GM18868 (cell line): ENCODE results near the gene NCAM2.

Source experiments
- ATAC-seq: cut with Tn5 transposase; IDR thresholded peaks from one replicate; pipeline ENCODE4 v1.9.1; 2021; ENCODE audit warnings: mild to moderate bottlenecking, moderate library complexity; ENCODE audit not compliant: unreplicated experiment

The NCAM2 gene

GRCh38 chr21:20997636-20998455 is at the start of gene NCAM2:
Gene NCAM2 (plus strand): TSS chr21:20998409.
- ATAC-seq = no peak

GRCh38 chr21:20949884-20950283 is 48.3 kb upstream of the NCAM2 start:
- ATAC-seq = no peak

GRCh38 chr21:20965816-20966215 is 32.4 kb upstream of the NCAM2 start:
- no peak for ATAC-seq

- no peak for ATAC-seq
Observed at GRCh38 chr21:20968391-20968790, 29.8 kb upstream of the NCAM2 start.

- ATAC-seq = no peak
Observed at GRCh38 chr21:20970691-20971090, 27.5 kb upstream of the NCAM2 start.

- ATAC-seq = no peak
Observed at GRCh38 chr21:20971296-20971921, 26.8 kb upstream of the NCAM2 start.

- no peak for ATAC-seq
Observed at GRCh38 chr21:20994790-20995189, 3.4 kb upstream of the NCAM2 start.

- no peak for ATAC-seq
Observed at GRCh38 chr21:20996421-20997310, 1.5 kb upstream of the NCAM2 start.

GRCh38 chr21:20997311-20997635 is 936 bp upstream of the NCAM2 start:
- ATAC-seq = no peak

GRCh38 chr21:20998456-20998789 is 214 bp downstream of the NCAM2 start:
- no peak for ATAC-seq

- ATAC-seq = no peak
Observed at GRCh38 chr21:20998886-20999285, 677 bp downstream of the NCAM2 start.

GRCh38 chr21:20999659-21000058 is 1.4 kb downstream of the NCAM2 start:
- ATAC-seq = no peak

- no peak for ATAC-seq
Observed at GRCh38 chr21:21000591-21001175, 2.5 kb downstream of the NCAM2 start.

GRCh38 chr21:21001591-21002100 is 3.4 kb downstream of the NCAM2 start:
- no peak for ATAC-seq

- no peak for ATAC-seq
Observed at GRCh38 chr21:21002153-21002552, 3.9 kb downstream of the NCAM2 start.

- no peak for ATAC-seq
Observed at GRCh38 chr21:21003701-21004100, 5.5 kb downstream of the NCAM2 start.

GRCh38 chr21:21007606-21008005 is 9.4 kb downstream of the NCAM2 start:
- ATAC-seq = no peak

- ATAC-seq = no peak
Observed at GRCh38 chr21:21010228-21010627, 12.0 kb downstream of the NCAM2 start.

- ATAC-seq = no peak
Observed at GRCh38 chr21:21010698-21011097, 12.5 kb downstream of the NCAM2 start.

- no peak for ATAC-seq
Observed at GRCh38 chr21:21018821-21019220, 20.6 kb downstream of the NCAM2 start.

- ATAC-seq = no peak
Observed at GRCh38 chr21:21019681-21020080, 21.5 kb downstream of the NCAM2 start.
